H1 (cell line): Measurements from ENCODE around the gene SLC39A7. TPM values are rescaled to one million over a fixed set of nuclear protein-coding genes. Genes with fewer than 3 reads are reported as not detected.

Experiments
- CTCF ChIA-PET: fragments of 300-600 bp; sonication (Branson Sonifier 250); formaldehyde crosslinking; loops from one replicate; lab custom pipeline; 2021; ENCODE audit not compliant: partially characterized antibody; lab: Charles Lee
- POLR2A ChIA-PET: fragments of 300-600 bp; sonication (Branson Sonifier 250); formaldehyde crosslinking; loops from one replicate; lab custom pipeline; 2021; ENCODE audit warnings: inconsistent platforms; ENCODE audit not compliant: partially characterized antibody; lab: Charles Lee
- DNase-seq, 2 experiments: peaks; one replicate each; pipeline versions ENCODE4 v3.0.0 to v3.0.0-alpha.2; 2010 to 2022; ENCODE audit warnings: low spot score in 2 of 2, low read depth in 1 of 2, mixed read lengths in 1 of 2
- FAIRE-seq: peaks from 2 replicates; lab custom pipeline; 2011; peaks lifted over from hg19 to GRCh38; lab: Jason Lieb, UNC
- H2AFZ ChIP-seq: 2 replicates; pipeline ENCODE4 v1.8.1; 2012; ENCODE audit warnings: low read length, inconsistent platforms
- H2AK5ac ChIP-seq: 2 replicates; pipeline ENCODE4 v1.6.1; 2013; ENCODE audit warnings: low read depth, low read length
- H2BK120ac ChIP-seq: replicated peaks from 2 replicates; pipeline ENCODE3; 2013; ENCODE audit warnings: low read depth, low read length, inconsistent platforms
- H2BK12ac ChIP-seq: 2 replicates; pipeline ENCODE4 v1.6.1; 2013; ENCODE audit warnings: low read depth, low read length
- H2BK15ac ChIP-seq: 2 replicates; pipeline ENCODE4 v1.6.1; 2013; ENCODE audit warnings: low read length
- H2BK20ac ChIP-seq: 2 replicates; pipeline ENCODE4 v1.6.1; 2013; ENCODE audit warnings: low read length
- H2BK5ac ChIP-seq: 2 replicates; pipeline ENCODE4 v1.6.1; 2013; ENCODE audit warnings: low read depth, low read length
- H3K14ac ChIP-seq: 2 replicates; pipeline ENCODE4 v1.6.1; 2013; ENCODE audit warnings: inconsistent platforms; ENCODE audit not compliant: insufficient read length
- H3K18ac ChIP-seq: 2 replicates; pipeline ENCODE4 v1.6.1; 2013; ENCODE audit warnings: low read length; ENCODE audit errors: extremely low read depth
- H3K23ac ChIP-seq: 2 replicates; pipeline ENCODE4 v1.6.1; 2013; ENCODE audit warnings: inconsistent platforms; ENCODE audit not compliant: insufficient read length
- H3K23me2 ChIP-seq: 2 replicates; pipeline ENCODE4 v1.6.1; 2013; ENCODE audit warnings: low read depth, low read length
- H3K27ac ChIP-seq: 2 replicates; pipeline ENCODE4 v1.6.1; 2011; ENCODE audit warnings: low read depth, low read length, inconsistent platforms
- H3K27me3 ChIP-seq, 4 experiments: replicated peaks in 1 of 4; 1 replicate in 1 of 4; 2 replicates in 3 of 4; pipeline versions ENCODE4 v1.6.1 to v1.8.1; 2011 to 2013; ENCODE audit warnings: low read length in 3 of 4, mild to moderate bottlenecking in 3 of 4, inconsistent platforms in 2 of 4, mixed read lengths in 2 of 4, moderate library complexity in 1 of 4; ENCODE audit not compliant: control insufficient read depth in 3 of 4, insufficient read depth in 3 of 4; ENCODE audit errors: extremely low read depth in 1 of 4
- H3K36me3 ChIP-seq, 4 experiments: 2 replicates each; pipeline versions ENCODE4 v1.6.1 to v1.8.1; 2011 to 2013; ENCODE audit warnings: mild to moderate bottlenecking in 4 of 4, low read length in 3 of 4, moderate library complexity in 2 of 4, control low read depth in 1 of 4, inconsistent platforms in 1 of 4; ENCODE audit not compliant: insufficient read depth in 4 of 4, control insufficient read depth in 2 of 4
- H3K4ac ChIP-seq: replicated peaks from 2 replicates; pipeline ENCODE3; 2013; ENCODE audit warnings: low read length, low read depth, mixed read lengths, inconsistent platforms; ENCODE audit not compliant: insufficient read length
- H3K4me1 ChIP-seq, 4 experiments: replicated peaks in 1 of 4; 1 replicate in 1 of 4; 2 replicates in 3 of 4; pipeline versions ENCODE4 v1.6.1 to v1.8.1; 2011 to 2013; ENCODE audit warnings: low read length in 3 of 4, inconsistent platforms in 2 of 4, mixed read lengths in 1 of 4; ENCODE audit not compliant: insufficient read depth in 4 of 4, control insufficient read depth in 3 of 4
- H3K4me2 ChIP-seq, 2 experiments: 2 replicates each; pipeline versions ENCODE4 v1.6.1 to v1.8.1; 2011 to 2013; ENCODE audit warnings: low read depth in 2 of 2, low read length in 2 of 2, control low read depth in 1 of 2, inconsistent platforms in 1 of 2, mild to moderate bottlenecking in 1 of 2; ENCODE audit not compliant: insufficient read depth in 1 of 2
- H3K4me3 ChIP-seq, 4 experiments: fragments of 200-600, 300-600 bp in 1 of 4; sonication (generic), shearing (Covaris generic), sonication (Bioruptor Twin) in 1 of 4; 2 replicates each; pipeline versions ENCODE4 v1.5.1 to v1.8.1; 2011 to 2016; ENCODE audit warnings: low read length in 4 of 4, low read depth in 3 of 4, control low read depth in 2 of 4, inconsistent platforms in 2 of 4, mild to moderate bottlenecking in 2 of 4, mixed read lengths in 1 of 4, moderate library complexity in 1 of 4; ENCODE audit not compliant: insufficient read depth in 2 of 4; ENCODE audit errors: extremely low read depth in 1 of 4
- H3K56ac ChIP-seq: replicated peaks from 2 replicates; pipeline ENCODE3; 2013; ENCODE audit warnings: low read depth, mild to moderate bottlenecking, mixed read lengths, low read length, inconsistent platforms; ENCODE audit not compliant: insufficient read length
- H3K79me1 ChIP-seq: 2 replicates; pipeline ENCODE4 v1.6.1; 2013; ENCODE audit warnings: low read depth, low read length, control low read depth
- H3K79me2 ChIP-seq, 2 experiments: 2 replicates each; pipeline versions ENCODE4 v1.6.1 to v1.8.1; 2012 to 2013; ENCODE audit warnings: low read length in 2 of 2, mild to moderate bottlenecking in 2 of 2, inconsistent platforms in 1 of 2; ENCODE audit not compliant: insufficient read depth in 2 of 2, control insufficient read depth in 1 of 2
- H3K9ac ChIP-seq, 4 experiments: replicated peaks in 1 of 4; 1 replicate in 1 of 4; 2 replicates in 3 of 4; pipeline versions ENCODE4 v1.6.1 to v1.8.1; 2011 to 2013; ENCODE audit warnings: low read depth in 3 of 4, low read length in 3 of 4, control low read depth in 2 of 4, mild to moderate bottlenecking in 2 of 4, moderate library complexity in 2 of 4, inconsistent platforms in 1 of 4; ENCODE audit errors: extremely low read depth in 1 of 4
- H3K9me3 ChIP-seq, 2 experiments: 2 replicates each; pipeline versions ENCODE4 v1.6.1 to v1.8.1; 2012 to 2013; ENCODE audit warnings: mild to moderate bottlenecking in 2 of 2, moderate library complexity in 2 of 2, control low read depth in 1 of 2, inconsistent platforms in 1 of 2, low read depth in 1 of 2, low read length in 1 of 2, mixed read lengths in 1 of 2; ENCODE audit not compliant: insufficient read depth in 2 of 2
- H4K20me1 ChIP-seq, 2 experiments: replicated peaks in 1 of 2; 2 replicates each; pipeline versions ENCODE3 to v1.8.1; 2011 to 2013; ENCODE audit warnings: inconsistent platforms in 2 of 2, low read length in 2 of 2, mild to moderate bottlenecking in 1 of 2; ENCODE audit not compliant: insufficient read depth in 2 of 2, control insufficient read depth in 1 of 2
- H4K5ac ChIP-seq: 2 replicates; pipeline ENCODE4 v1.6.1; 2013; ENCODE audit warnings: low read length, low read depth, mixed read lengths, inconsistent platforms; ENCODE audit not compliant: insufficient read length
- H4K8ac ChIP-seq: 2 replicates; pipeline ENCODE4 v1.8.0; 2013; ENCODE audit warnings: mild to moderate bottlenecking, moderate library complexity, low read length, inconsistent platforms; ENCODE audit not compliant: insufficient read depth; ENCODE audit errors: extremely low read depth
- H4K91ac ChIP-seq: replicated peaks from 2 replicates; pipeline ENCODE3; 2013; ENCODE audit warnings: low read length, mixed read lengths, inconsistent platforms; ENCODE audit not compliant: insufficient read length
- EZH2 ChIP-seq: fragments of 200-600 bp; sonication (generic); IDR thresholded peaks from 2 replicates; pipeline ENCODE4 v1.7.1; 2012; ENCODE audit warnings: low read depth, mild to moderate bottlenecking, moderate library complexity, low read length, inconsistent platforms; ENCODE audit not compliant: severe bottlenecking
- KDM1A ChIP-seq: fragments of 200-600, 300-600 bp; sonication (generic); IDR thresholded peaks from 2 replicates; pipeline ENCODE4 v1.7.1; 2016; ENCODE audit warnings: mild to moderate bottlenecking, low read length, borderline replicate concordance
- WGBS, 2 experiments: shearing (Covaris generic) in 1 of 2; methylation state at CpG; one replicate each; pipeline versions ENCODE4 v1.1.6 to v1.1.7; 2013 to 2015; ENCODE audit warnings: low lambda C conversion rate in 2 of 2, mixed read lengths in 2 of 2, inconsistent platforms in 1 of 2, low coverage in 1 of 2, missing lambda C conversion rate in 1 of 2; ENCODE audit not compliant: insufficient replicate concordance in 2 of 2, insufficient coverage in 1 of 2, insufficient read length in 1 of 2; ENCODE audit errors: extremely low coverage in 1 of 2, missing lambda C conversion rate in 1 of 2; 5-methylcytosine and 5-hydroxymethylcytosine counted together
- polyA plus RNA-seq, 7 experiments: library from polyadenylated mRNA; depleted of rRNA in 3 of 7; stranded (reverse) in 5 of 7; unstranded in 2 of 7; fragments of >200 nt in 5 of 7; fragments of 200-250 nt in 2 of 7; gene quantifications; 1 replicate in 5 of 7; 2 replicates in 1 of 7; 4 replicates in 1 of 7; pipeline versions ENCODE4 v1.2.1 to v1.2.3, GENCODE V29; 2011 to 2013; ENCODE audit warnings: missing spikeins in 2 of 7, mixed read lengths in 2 of 7
- total RNA-seq: library from RNA; stranded (reverse); fragmentation: NEBNext Ultra II Directional; extraction: Animal tissue kit (Norgen Biotek cat#: 25700); gene quantifications from 2 replicates; pipeline ENCODE4 v1.2.1, GENCODE V29; 2021

SLC39A7 gene
- total and polyA plus RNA-seq, 2 of the 8 experiments (the other 6 are each of a cell fraction or from before 2014, with no cell fraction given): 63.3 to 123 TPM

DNA sequence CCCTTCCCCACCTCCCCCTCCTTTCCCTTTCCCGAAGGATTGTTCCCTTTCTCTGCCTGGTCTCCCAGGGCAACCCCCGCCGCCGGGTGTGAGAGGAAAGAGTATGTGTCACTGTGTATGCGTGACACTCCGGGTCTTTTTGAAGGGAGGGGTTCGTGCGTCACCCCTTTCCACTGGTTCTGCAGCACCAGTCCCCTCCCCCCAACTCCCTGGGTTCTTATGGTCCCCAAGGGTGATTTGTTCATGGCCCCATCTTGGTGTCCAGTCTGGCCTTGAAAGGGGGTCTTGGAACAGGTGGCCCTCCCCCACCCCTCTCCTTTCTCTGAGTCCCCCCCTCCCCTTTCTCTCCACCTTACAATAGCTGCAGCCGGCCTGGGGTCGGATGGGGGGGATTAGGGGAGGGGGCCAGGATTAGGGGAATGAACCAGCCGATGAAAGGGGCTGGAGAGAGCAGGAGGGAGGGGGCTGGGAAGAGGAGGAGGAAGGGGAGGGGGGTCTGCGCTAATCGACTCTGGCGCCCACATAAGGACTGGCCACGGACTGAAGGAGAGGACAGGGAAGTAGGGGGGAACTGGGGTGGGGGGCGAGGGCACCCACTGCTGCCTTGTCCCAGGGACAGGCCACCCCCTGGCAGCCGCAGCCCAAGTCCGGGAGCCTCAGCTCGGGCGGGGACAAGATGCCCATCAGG is 6.3 kb downstream of the SLC39A7 start:
- no peak overlapping the region for H2BK5ac ChIP-seq
- 15% methylated on average over 13 of the region's 20 CpGs; no CpG with 5 or more reads in 1 of the 2 experiments for WGBS, 2 experiments

More for the DNA sequence above, 6.3 kb downstream of the SLC39A7 start:
- no peak for FAIRE-seq
- no peak overlapping the region for H3K27ac ChIP-seq
- H4K91ac ChIP-seq: no peak overlapping the region
- peaks cover 9 to 23% (median 17%) of the 10 kb centered on the region in 4 experiments for H3K36me3 ChIP-seq
- peaks cover 8% of the 10 kb centered on the region for H3K79me1 ChIP-seq
- no peak overlapping the region for H3K23ac ChIP-seq
- no peak overlapping the region for H2BK15ac ChIP-seq
- H3K4me3 ChIP-seq: peak overlapping the region; percentile 75 to 92 (median 88); a peak in 7 of 8 replicates
- no peak overlapping the region for H2BK20ac ChIP-seq
- peaks cover 22% of the 10 kb centered on the region; the same call in 1 of the 2 replicates for H3K23me2 ChIP-seq
- H3K4me1 ChIP-seq: peaks cover 0 to 28% (median 11%) of the 10 kb centered on the region in 4 experiments; a peak in 6 of 7 replicates
- DNase-seq: no peak
- H3K4me2 ChIP-seq: peak overlapping the region; percentile 76 to 100
- H2BK12ac ChIP-seq: no peak overlapping the region
- ChIA-PET CTCF (interaction anchor here (6.3 kb wide), 1 partner anchor 41 kb away, joined by 60 read pairs; no protein-coding TSS in a partner anchor), POLR2A (interaction anchor here (2.1 kb wide), 1 partner anchor 9 kb away, joined by 10 read pairs; no protein-coding TSS in a partner anchor)
- peaks cover 1 to 7% of the 10 kb centered on the region in 2 experiments; a peak in 3 of 4 replicates for H3K79me2 ChIP-seq
- no peak for TF ChIP-seq KDM1A
- TF ChIP-seq EZH2: peak; percentile 16
- no peak overlapping the region for H3K56ac ChIP-seq
- H3K9ac ChIP-seq: no peak overlapping the region
- H3K14ac ChIP-seq: no peak overlapping the region
- H4K20me1 ChIP-seq: peaks cover 7 to 25% of the 10 kb centered on the region in 2 experiments
- no peak overlapping the region; the same call in 1 of the 2 replicates for H4K8ac ChIP-seq
- H3K27me3 ChIP-seq: peaks cover 9 to 40% (median 30%) of the 10 kb centered on the region in 4 experiments; a peak in 6 of 7 replicates
- no peak overlapping the region for H2AFZ ChIP-seq
- H3K9me3 ChIP-seq: no peaks in the 10 kb centered on the region
- H4K5ac ChIP-seq: no peak overlapping the region
- H2BK120ac ChIP-seq: no peak overlapping the region
- H3K18ac ChIP-seq: no peak overlapping the region
- no peak overlapping the region for H2AK5ac ChIP-seq
- no peak overlapping the region for H3K4ac ChIP-seq
